KG1 (cell line): Measurements from ENCODE around the gene TSPYL2.

Source experiments
- DNase-seq: peaks from one replicate; lab custom pipeline; 2025; lab: John Stamatoyannopoulos, UW

Gene TSPYL2

DNA sequence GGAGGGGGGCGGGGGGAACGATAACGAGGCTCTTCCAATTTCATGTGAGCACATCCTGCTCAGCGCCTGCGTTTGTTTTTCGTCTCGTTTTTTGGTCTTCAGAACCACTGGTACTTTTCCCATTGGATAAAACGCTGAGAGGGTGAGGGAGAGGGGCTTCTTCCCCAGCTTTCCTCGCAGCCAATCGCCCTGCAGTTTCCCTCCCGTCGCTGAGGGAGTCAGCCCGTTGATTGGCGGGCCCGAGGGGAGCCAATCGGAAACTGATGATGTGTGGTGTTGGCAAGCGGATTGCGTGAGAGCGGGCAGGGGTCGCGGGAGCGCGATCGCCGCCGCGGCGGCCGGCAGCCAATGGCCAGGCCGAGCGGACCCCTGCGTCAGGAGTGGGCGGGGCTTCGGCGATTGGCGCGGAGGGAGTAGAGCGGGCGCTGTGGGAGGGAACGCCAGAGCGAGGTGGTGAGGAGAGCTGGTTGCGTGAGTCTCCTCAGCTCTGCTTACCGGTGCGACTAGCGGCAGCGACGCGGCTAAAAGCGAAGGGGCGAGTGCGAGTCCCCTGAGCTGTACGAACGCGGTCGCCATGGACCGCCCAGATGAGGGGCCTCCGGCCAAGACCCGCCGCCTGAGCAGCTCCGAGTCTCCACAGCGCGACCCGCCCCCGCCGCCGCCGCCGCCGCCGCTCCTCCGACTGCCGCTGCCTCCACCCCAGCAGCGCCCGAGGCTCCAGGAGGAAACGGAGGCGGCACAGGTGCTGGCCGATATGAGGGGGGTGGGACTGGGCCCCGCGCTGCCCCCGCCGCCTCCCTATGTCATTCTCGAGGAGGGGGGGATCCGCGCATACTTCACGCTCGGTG, at the start of gene TSPYL2:
Gene TSPYL2 (plus strand): TSS at position 443 of the 848 bp plus-strand sequence. CDS start 132 bp downstream, at position 575.
- peak; percentile 60 for DNase-seq

DNA sequence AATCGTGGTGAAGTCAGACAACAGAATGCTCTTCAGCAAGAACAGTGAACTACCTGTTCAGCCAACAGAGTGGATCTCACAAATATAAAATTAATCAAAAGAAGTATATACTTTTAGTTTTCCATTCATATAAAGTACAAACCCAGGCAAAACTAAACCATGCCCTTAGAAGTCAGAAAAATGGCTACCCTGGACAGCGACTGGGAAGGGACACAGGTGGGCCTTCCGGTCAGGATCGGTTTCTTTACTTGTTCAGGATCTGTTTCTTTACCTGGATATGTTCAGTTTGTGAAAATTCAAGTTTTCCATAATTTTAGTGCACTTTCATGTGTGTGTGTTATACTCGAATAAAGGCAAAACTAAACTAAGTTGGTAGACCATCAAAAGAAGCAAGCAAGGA, 46.0 kb upstream of the TSPYL2 start:
- no peak for DNase-seq

DNA sequence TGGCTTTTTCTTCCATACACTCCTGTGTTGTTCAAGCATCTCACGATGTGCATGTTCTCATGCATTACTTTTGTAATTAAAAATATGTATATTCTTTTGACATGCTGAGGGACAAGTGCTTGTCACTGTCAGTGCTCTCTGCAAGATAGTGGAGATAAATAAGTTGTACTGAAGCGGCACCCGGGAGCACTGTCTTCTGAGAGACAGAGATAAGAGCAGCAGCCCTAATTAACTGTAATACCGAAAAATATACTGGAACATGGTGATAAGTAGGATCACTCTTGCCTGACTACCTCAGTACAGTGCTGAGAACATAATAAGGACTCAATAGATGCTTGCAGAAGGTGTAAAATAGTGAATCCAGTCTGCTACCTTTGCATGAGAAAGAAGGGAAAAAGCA, 42.9 kb upstream of the TSPYL2 start:
- no peak for DNase-seq

DNA sequence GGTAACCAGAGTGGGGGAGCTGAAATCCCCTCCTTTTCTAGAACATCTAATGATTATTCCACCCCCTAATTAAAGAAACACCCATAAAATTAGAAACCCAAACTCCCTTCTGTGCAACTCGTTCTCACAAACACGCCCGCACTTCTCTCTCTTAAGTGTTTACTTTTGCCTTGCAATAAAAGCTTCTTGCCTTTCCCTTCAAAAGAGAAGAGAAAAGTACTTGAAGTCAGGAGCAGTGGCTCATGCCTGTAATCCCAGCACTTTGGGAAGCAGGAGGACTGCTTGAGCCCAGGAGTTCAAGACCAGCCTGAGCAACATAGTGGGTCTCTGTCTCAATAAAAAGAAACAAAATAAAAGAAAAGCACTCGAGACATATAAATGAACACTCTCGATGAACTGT, 37.2 kb upstream of the TSPYL2 start:
- DNase-seq: no peak

DNA sequence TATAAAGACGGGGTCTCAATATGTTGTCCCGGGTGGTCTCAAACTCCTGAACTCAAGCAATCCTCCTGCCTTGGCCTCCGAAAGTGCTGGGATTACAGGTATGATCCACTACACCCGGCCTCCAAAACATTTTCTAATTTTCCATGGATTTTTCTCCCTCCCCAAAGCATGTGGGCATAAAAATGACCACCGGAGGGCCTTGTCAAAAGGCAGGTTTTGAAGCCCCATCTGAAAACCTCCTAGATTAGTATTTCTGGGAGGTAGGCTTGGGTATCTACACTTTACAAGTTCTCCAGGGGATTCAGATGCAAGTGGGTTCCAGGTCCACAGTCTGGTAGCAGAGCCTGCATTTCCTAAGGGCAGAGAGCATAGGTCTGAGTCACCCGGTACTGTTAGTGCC, 34.9 kb upstream of the TSPYL2 start:
- DNase-seq: no peak

DNA sequence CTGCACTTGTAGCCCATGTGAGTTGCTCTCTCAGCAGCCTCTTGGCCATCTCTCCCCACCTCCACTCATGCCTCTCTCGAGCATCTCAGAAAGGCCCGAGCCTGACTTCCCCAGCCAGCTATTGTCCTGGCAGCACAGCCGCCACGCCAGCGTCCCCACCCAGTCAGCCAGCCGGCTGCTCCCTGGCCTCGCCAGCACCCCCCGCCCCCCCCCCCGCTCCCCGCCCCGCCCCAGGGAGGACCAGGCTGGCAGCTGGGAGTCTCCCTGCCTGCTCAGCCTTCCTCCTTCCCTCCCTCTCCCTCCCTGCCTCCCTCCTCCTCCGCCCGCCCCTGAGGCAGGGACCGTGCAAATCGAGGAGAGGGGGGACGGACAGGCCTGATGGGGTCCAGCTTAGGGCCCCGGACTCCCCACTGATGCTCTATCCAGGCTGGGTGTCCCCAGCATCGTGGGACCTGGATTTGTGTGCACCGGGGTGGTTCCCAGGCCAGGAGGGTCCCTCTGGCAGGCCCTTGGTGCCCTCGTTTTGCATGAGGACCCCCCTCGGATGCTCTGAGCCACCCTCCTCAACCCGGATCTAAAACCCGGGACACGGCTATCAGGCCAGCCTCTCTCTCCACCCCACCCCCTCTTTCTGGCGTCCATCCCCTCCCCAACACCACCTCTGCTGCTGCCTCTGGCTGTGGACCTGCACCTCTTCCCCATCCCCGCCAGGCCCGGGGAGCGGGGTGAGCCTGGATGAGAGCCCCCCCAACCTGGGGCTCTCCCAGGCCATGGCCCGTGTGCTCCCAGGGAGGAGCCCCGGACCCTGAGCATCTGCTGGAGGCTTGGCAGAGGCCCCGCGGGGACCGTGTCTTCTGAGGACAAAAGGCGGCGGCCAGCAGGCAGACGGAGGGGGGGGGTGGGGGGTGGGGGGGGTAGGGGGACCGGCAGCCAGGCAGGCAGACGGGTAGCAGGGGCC, 33.7 kb upstream of the TSPYL2 start, which contains the start of gene GPR173:
Gene GPR173 (plus strand): TSS at position 621 of the 958 bp plus-strand sequence. CDS start 27,833 bp downstream, outside the sequence.
- no peak for DNase-seq

DNA sequence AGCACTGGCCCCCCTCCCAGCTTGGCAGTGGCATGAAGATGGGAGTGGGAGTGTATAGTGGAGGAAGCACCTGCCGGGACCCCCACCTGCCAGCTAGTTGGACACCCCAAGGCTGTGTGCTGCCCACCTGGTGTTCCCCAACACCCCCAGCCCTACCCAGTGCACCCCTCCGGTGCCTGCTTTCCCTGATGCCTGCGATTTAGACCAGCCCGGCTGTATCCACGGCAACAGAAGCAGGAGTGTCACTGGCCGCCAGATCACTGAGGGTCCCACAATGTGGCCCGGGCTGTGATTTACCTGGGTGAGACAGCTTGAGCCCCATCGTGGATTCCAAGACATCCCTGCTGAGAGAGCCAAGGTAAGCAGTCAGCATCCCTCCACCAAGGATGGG, 33.0 kb upstream of the TSPYL2 start:
- no peak for DNase-seq

DNA sequence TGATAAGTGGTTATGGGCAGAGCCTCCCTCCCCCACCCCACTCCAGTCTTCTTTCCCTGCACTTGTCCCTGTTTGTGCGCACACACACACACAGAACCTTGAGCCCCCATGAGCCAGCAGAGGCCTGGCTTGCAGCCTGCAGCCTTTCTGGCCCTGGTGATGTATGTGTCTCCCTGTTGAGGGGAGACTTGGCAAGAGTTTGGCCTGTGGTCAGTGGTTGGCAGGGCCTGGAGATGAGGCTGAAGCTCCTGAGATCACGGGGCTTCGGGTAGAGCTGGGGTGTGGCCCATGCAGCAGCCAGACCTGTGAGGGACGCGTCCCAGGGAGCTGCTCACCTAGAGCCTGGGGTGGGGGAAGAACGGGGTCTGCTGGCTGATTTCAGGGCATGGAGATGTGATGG, 31.3 kb upstream of the TSPYL2 start:
- no peak for DNase-seq

DNA sequence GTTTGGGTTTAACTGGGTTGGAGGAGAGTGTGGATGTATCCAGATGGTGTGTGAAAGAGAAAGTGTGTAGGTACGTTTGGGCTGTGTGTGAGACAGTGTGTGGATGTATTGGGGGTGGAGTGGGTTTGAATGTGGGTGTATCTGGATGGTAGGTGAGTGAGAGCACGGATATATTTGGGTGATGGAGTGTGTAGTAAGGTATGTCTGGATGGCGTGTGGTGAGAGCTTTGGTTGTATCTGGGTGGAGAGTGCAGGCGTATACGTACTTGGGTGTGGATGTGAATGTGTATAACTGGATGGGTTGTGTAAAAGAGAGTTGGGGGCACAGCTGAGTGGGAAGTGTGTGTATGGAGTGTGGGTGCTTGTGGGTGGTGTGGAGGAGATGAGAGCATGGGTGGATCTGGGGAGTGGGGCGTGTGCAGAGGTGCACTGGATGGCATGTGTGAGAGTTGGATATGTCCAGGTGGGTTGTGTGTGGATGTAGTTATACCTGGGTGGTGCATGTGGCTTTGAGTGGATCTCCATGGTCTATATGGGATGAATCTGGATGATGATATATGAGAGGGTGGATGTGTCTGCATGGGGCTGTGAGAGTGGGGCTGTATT, 26.8 kb upstream of the TSPYL2 start:
- DNase-seq: no peak

DNA sequence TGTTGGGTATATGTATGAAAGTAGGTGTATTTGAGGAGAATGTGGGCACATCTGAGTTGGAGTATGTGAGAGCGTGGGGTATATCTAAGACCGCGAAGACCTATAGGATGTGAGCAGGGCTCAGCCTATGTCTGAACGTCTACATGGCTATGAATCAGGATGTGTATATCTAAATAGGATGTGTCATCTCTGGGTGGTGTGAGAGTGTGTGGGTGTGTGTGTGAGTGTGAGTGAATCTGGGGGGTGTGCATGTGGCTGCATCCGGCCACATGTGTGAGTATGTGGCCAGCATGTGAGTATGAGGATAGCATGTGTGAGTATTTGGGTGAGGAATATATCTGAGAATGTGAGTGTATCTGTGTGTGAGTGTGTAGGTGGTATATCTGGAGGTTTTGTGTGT, 25.9 kb upstream of the TSPYL2 start:
- DNase-seq: no peak

DNA sequence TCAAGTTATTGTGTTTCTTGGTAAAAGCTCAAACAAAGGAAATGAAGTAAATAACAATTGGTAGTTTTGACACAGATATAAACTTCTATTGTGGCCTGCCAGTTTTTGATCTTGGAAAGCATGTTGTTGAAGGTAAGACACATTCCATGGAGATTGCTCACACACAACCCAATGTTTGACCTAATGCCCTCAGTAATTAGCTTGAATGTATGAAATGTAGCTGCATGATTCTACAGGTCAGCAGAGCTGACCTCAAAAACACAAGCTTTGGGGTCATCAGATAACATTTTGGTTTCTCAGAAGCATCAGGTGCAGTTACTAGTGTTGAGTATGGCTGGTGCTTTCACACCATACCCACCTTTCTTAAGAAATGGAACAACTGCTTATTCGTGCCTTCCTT, 17.1 kb upstream of the TSPYL2 start:
- no peak for DNase-seq

DNA sequence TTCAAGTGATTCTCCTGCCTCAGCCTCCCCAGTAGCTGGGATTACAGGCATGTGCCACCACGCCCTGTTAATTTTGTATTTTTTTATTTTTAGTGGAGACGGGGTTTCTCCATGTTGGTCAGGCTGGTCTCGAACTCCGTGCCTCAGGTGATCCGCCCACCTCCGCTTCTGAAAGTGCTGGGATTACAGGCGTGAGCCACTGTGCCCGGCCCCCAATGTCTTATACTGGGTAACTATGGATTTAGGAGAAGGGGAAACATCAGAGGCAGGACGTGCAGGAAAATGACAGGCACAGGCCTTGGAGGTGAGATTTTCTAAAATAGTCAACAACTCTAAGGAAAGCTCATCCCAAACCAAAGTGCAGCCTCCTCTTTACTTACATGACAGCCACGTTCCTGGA, 11.1 kb upstream of the TSPYL2 start:
- no peak for DNase-seq

DNA sequence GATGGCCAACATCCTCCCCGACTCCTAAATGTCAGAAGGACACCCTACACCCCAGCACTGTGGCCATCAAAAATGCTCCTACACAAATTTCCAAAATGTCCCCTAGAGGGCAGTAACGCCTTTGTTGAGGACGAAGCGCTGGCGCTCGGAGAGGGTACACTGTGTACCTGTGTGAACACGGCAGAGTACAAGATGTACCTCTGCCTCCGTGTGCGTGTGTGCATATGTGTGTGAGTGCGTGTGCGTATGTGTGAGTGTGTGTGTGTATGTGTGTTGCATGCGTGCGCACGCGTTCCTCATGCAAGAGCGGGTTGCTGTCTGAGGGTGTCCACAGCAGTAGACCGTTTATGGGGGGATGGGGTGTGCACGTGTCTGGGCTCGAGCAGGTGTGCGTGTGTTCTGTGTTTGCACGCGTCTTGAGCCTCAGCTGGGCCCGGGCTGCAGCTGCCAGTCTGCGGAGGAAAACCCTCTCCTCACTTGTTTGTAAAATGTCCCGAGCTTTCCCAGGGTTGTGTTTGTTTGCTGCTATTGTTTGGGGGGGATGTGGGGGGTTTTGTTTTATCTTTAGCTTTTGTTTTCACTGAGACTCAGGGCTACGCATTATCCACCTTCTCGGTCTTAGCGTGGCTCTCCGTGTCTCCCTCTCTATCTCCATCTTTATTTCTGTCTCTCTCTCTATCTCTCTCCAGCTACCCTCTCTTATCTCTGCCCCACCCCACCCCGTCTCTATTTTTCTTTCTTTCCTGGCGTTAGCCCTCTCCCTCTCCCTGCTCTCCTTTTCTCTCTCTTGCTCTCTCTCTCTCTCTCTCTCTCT, 10.4 kb upstream of the TSPYL2 start:
- peak; percentile 17 for DNase-seq

DNA sequence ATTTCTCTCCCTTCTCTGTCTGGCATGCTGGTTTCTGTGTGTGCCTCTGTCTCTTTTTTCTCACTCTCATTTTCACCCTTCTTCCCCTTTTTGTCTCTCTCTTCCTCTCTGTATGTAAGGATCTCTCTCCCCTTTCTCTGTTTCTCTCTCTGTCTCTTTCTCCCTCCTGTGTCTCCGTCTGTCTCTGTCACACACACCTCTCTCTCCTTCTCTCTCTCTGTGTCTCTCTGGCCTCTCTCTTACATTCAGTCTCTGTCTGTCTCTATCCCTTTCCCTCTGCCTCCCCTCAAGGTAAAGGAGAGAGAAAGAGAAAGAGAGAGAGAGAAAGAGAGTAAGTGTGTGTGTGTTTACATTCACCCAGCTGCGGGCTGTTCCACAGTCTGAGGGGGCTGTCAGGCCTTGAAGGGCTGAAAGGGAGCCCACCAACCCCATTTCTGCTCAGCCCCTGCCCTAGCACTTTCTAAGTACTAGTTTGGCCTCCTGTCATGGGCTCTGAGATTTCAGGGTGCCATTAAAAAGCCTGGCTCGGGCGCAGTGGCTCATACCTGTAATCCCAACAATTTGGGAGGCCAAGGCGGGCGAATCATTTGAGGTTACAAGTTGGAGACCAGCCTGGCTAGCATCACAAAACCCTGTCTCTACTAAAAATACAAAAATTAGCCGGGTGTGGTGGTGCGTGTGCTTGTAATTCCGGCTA, 9.6 kb upstream of the TSPYL2 start:
- DNase-seq: no peak

DNA sequence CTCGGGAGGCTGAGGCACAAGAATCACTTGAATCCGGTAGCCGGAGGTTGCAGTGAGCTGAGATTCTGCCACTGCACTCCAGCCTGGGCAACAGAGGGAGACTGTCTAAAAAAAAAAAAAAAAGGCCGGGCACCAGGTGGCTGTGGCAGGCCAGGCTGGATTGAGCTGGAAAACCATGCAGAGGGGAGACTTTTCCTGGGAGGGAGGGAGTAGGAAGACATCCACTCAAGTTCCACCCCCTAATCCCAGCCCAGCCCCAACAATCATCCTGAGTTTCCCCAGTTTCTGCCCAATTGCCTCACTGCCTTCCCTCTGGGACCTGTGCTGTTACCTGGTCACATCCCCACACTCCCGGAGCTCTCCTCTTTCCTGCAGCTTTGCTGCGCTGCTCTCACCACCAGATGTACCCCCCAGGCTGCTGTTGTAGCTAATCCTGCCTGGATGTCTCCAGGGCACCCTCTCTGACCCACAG, 9.0 kb upstream of the TSPYL2 start:
- DNase-seq: no peak

DNA sequence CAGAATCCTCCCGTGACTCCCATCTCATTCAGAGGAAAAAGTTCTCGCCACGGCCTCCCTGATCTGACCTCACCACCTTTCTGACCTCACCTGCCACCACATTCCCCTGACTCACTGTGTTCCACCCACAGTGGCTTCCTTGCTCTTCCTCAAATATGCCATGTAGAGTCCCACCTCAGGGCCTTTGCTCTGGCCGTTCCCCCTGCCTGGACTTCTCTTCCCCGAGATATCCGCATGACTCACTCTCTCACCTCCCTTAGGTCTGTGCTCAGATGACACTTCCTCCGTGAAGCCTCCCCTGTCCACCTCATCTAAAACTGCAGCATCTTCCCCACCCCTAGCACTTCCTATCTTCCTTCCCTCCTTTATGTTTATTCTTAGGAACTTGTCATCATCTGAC, 7.2 kb upstream of the TSPYL2 start:
- DNase-seq: no peak

DNA sequence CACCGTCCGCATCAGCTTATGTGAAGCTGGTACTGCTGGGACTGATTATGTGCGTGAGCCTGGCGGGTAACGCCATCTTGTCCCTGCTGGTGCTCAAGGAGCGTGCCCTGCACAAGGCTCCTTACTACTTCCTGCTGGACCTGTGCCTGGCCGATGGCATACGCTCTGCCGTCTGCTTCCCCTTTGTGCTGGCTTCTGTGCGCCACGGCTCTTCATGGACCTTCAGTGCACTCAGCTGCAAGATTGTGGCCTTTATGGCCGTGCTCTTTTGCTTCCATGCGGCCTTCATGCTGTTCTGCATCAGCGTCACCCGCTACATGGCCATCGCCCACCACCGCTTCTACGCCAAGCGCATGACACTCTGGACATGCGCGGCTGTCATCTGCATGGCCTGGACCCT, 5.5 kb upstream of the TSPYL2 start:
- no peak for DNase-seq

DNA sequence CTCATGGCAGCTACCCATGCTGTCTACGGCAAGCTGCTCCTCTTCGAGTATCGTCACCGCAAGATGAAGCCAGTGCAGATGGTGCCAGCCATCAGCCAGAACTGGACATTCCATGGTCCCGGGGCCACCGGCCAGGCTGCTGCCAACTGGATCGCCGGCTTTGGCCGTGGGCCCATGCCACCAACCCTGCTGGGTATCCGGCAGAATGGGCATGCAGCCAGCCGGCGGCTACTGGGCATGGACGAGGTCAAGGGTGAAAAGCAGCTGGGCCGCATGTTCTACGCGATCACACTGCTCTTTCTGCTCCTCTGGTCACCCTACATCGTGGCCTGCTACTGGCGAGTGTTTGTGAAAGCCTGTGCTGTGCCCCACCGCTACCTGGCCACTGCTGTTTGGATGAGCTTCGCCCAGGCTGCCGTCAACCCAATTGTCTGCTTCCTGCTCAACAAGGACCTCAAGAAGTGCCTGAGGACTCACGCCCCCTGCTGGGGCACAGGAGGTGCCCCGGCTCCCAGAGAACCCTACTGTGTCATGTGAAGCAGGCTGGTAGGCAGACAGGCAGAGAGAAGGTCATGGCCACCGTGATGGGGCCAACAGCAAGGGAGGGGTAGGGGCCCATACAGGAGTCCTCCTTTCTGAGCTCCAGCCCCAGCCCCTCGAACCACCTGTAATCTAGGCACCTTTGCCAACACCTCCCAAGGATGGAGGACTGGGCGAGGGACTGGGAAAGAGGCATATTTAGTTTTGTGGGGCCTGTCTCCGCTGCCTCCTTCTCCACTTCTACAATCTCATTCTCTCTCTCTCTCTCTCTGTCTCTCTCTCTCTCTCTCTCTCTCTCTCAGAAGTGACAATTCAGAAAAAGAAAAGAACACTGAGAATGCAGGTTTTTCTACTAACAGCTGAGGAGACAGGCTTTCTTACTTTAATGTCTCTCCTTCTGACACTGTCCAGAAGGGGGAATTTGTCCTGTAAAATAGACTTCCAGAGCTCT, 4.7 kb upstream of the TSPYL2 start:
- DNase-seq: no peak

DNA sequence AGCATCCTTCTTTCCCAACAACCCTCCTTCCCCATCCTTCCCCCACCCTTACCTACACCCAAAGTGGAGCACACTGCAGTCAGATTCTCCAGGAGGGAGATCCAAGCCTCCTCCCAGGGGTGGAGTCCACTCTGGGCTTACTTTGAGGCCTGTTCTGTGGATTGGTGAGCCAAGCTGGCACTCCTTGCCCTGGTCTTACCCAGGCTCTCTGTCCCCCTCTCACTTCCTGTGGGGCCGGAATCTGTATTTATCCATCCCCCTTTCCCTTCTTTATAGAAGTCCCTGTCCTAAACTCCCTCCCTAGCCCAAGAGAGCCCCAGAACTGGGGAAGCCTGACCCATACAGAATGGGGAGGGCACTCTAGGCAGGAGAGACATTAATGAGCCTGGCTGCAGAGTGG, 3.2 kb upstream of the TSPYL2 start:
- DNase-seq: no peak
